Islet precursor cell (in vitro differentiated cells): Measurements from ENCODE around the gene ARHGAP11A.
A peak's percentile ranks its signal among the peaks of the same experiment; 100 is the strongest.

Source experiments
- DNase-seq: peaks from one replicate; pipeline ENCODE4 v3.0.0-alpha.2; 2018

The ARHGAP11A gene

DNA sequence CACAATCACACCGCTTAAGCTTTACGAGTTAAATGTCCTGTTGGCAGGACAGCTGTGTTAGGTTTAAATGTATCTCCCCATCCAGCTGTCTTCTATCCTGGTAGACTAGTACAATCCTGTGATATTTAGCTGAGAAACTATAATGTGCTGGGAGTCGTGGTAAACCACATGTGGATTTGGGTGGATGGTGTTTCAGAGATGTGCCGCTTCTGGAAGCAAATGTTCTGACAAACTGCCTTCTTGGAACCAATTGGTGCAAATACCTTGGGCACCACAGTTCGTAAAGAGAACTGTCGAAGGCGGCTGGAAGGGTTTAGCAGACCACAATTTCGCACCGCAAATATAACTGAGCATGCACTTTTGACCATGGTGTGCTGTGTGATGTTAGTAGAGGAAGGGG, 41.2 kb downstream of the ARHGAP11A start:
- DNase-seq = no peak

- no peak for DNase-seq
Measured at GRCh38 chr15:32657198-32657883, 42.0 kb downstream of the ARHGAP11A start.

- DNase-seq = no peak
Measured at GRCh38 chr15:32657941-32658340, 42.6 kb downstream of the ARHGAP11A start.

GRCh38 chr15:32659340-32660155, 44.2 kb downstream of the ARHGAP11A start:
- DNase-seq = peak; percentile 74

DNA sequence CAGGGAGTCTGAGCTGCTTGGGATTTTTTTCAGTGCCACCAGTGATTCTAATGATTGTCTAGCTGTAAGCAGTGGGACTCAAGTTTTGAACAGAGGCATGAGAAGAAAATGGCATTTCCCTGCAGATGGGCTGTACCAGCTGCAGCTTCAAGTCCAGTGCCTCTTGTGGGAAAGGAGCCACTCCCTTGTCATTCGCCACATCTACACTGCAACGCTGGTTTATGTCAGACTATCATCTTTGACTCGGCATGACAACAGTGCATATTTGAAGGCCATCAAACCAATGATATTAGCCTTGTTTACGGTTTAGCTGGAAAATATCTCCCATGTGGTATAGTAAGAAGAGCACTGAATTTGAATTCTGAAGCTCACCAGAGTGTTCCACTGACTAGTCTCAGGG, 48.4 kb downstream of the ARHGAP11A start:
- no peak for DNase-seq

DNA sequence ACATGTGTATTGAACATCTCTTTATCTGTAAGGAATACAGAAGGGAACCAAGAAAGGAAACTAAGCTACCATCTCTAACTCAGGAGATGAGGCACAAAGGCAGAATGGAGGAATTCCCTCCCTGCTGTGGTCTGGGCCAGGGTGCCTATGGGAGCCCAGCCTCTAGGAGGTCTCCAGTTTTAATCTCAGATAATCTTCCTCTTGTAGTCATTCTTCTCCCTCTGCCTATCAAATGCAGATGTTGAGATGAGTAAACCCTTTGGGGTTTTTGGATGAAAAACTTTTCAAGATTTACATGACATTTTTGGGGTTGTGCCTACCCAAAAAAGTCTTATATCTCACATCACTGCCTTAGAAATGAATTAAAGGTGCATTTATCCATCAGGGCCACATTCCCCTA, 49.5 kb downstream of the ARHGAP11A start:
- DNase-seq = no peak

DNA sequence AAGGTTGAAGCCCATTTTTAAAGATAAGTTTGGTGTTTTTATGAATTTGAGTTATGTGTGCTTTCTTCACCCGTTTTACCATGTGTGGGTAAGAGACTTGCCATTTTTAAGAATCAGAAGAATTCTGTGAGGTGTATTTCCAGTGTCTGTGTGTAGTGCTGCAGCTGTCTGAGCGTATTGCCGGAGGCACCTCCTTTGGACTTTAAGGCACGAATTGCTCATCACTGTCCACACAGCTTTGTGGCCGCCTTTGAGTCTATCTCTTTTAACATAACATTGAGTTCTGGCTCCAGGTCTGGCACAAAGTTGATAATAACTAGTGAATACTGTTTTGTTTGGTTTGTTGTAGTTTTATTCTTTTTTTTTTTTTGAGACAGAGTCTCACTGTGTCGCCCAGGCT, 52.0 kb downstream of the ARHGAP11A start:
- no peak for DNase-seq

DNA sequence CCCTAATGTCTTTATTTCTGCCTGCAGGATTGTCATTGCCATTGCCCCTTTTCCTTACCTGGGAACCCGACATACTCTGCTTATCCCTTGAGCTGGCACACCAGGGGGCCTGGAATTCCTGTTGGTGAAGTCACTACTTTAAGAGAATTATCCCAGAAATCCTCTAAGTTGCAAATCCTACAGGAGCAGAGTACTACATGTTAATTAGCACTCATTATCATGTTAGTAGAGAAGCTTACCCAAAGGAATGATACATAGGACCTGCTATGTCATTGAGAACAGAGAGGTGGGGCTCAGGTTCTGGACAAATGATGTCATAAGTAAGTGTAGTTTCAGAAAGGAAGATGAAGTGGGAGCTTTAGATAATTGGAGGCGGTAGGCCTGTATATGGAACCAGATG, 53.6 kb downstream of the ARHGAP11A start:
- peak; percentile 57 for DNase-seq

DNA sequence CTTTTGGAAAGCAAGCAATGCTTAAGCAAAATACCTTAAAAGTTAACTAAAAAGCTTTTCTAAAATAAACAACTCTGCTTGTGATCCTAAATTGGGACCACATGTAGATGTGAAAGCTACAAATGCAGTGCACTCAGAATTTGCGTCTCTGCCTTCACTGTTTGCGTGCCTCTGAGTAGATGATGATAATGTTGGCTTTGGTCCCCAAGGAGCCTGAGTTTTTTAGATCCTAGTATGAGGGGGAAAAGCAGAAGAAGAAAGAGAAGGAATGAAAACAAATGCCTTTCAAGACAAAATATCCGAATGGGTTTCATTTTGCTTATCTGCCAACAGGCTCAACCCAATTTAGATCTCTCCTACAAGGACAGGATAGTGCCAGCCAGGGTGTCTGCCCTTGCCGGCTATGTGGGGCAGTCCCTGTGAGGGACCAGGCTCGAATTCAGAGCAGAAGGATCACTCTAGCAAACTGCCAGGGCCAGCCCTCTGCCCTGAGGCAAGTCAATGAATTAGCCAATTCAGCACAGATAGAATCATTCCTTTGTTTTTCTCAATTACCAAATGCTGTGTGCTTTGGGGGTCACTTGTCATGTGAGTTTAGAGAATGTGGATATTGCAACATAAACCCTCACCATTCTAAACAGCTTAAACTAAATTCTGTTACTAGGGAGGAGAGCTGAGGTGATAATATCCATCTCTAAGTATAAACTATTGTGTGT, 54.8 kb downstream of the ARHGAP11A start:
- DNase-seq = peak; percentile 88

DNA sequence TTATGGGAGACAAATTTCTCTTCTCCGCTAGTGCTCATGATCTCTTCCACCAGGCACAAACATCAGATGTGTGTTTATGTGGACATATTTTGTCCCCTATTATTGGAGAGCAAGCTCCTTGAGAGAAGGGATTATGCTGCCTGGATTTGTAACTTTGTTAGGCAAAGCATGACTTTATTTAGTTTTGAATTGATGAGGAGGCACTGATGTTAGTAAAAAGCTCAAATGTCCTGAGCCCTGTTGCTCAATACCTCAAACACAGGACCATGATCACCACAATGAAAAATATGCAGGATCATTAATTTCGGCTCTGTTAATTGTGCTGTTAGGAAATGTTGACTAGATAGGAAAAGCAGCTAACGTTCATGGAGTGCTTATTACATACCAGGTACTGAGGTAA, 55.3 kb downstream of the ARHGAP11A start:
- DNase-seq = peak; percentile 21

DNA sequence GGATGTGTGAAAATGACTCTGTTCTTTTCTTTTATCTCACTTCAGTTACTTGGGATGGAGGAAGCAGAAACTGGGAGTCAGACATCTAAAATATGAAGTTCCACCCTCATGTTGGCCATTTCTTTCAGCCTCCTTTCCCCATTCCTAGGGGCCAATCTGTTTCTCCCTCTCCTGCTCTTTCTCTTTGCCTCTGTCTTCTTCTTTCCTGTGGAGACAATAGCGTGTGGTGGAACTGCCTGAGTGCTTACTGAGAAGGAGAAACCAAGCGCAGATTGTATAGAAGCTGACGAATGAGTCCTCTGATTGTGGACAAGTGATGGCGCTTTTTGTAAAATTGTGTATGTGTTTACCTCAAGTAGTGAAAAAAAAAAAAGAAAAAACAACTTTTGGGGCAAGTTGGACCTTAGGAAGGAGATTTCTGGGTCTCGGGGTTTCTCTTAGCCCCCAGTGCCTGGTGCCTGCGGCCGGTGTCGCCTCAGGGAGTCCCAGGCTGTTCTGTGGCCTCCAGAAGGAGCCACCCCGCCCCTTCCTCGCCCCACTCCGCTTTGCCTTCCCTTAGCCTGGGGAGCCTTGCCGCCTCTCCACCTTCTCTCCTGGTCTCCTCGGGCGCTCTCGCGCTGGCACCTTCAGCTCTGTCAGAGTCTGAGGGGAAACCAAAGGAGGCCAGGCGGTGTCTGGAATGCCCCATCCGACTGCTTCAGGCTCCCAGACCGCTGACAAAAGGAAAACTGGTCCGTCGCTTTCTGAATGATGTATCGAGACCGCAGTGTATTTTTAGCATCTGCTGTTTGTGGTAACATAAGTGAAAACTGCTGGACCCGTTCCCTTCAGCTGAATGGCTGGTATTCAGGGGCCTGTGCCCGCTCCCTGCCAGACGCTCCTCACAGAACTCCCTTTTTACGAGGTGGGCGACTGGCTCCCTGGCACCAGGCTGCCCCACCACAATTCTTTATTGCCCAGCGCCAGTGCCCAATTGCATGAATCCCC, 56.3 kb downstream of the ARHGAP11A start:
- DNase-seq = peak; percentile 51

- DNase-seq = peak; percentile 32
Measured at GRCh38 chr15:32674681-32675080, 59.4 kb downstream of the ARHGAP11A start.

DNA sequence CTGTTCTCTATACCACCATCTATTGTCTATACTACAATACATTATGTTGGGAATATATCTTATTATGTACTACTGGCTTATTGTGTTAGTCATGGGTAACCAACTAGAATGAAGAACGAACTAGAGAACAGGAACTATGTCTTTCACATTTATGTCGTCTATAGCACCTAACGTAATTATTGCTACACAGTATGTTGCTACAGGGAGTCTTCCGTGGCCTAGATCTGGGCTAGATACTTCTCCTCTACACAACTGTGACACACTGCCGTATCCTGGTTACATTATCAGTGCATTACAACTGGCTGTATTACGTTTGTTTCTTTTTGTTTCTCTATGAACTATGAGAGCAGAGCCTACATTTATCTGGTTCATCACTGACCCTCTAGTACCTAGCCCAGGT, 60.2 kb downstream of the ARHGAP11A start:
- DNase-seq = no peak

DNA sequence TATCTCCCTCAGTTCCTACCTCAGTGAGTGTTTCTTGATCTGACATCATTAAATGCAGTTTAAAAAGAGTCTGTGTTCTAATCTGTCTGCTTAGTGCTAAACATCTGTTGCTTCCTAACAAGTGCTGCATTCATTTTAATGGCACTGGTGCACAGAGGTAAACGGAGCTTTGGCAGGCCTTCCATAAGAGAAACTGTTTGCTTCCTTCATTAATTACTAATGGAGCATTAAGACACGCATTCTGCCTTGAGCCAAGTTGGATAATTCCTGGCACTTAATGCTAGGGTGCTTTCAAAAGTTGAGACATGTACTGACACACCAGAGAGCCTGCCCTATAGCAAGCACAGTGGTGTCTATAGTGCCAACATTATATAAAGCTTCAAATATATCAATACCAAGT, 60.9 kb downstream of the ARHGAP11A start:
- peak; percentile 12 for DNase-seq

DNA sequence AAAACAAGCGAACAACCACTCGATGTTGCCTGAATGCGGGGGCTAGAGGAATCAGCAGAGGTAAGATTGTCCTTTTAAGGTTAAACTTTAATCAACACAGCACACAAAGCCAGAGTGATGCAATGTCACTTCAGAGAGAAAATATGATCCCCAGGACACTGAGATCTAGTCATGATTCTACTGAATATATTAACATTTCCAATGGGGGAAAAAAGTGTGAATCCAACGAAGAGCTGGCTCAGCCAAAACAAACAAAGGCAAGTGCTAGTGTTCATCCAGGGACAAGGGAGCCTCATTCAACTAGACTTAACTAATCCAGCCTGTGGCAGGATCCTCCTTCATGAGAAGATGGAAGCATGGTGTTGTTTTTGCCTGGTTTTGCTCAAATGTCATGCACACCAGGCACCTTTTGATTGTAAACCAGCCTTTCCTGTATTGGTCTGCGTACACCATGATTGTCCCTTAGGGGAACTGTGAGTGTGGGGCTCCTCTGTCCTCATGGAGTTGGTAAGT, 62.0 kb downstream of the ARHGAP11A start:
- peak; percentile 52 for DNase-seq

- DNase-seq = peak; percentile 49
Measured at GRCh38 chr15:32679298-32679690, 64.0 kb downstream of the ARHGAP11A start.

DNA sequence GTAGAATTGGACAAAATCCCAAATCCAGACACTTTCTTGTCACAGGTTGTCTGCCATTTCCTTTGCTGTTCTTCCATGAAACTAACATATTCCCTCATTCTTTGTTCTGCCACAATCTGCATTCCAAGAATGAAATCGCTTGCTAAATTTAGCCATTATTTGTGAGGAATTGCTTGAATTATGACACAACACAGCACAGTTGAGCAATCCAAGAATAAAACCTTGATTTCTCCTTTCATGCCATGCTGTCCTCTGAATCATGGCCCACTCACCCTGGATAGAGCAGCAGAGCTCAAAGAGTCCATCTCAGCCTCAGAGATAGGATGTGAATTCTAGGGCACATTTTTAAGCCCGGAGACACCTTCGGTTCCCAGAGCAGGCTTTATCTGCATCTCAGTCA, 67.3 kb downstream of the ARHGAP11A start:
- no peak for DNase-seq

DNA sequence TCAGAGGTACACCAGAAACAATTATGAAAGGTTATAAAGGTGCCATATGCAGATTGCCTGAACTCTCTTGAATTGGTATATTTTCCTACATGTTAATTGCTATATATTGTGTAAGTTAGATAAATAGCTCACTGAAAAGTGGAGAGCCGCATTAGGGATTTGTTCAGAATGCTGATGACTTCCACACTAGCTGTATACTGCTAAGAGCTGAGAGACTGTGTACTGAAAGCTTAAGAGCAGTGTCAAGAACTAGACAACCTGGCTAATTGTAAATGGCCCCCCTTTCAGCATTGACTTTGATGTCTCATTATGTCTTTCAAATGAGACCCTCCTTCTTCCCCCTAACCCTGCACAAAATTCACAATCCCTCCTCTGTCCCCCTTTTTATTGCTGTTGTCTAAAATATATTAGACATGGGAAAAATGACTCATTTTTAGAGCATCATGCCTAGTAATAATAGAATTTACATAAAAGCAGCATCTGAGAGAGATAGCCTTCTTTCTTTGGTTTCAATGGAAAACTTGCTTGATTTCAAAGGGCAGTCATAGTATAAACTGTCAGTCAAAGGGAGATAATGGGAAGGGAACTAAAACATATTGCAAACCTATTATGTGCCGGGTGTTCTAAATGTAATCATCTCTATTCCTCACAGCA, 67.8 kb downstream of the ARHGAP11A start:
- no peak for DNase-seq

DNA sequence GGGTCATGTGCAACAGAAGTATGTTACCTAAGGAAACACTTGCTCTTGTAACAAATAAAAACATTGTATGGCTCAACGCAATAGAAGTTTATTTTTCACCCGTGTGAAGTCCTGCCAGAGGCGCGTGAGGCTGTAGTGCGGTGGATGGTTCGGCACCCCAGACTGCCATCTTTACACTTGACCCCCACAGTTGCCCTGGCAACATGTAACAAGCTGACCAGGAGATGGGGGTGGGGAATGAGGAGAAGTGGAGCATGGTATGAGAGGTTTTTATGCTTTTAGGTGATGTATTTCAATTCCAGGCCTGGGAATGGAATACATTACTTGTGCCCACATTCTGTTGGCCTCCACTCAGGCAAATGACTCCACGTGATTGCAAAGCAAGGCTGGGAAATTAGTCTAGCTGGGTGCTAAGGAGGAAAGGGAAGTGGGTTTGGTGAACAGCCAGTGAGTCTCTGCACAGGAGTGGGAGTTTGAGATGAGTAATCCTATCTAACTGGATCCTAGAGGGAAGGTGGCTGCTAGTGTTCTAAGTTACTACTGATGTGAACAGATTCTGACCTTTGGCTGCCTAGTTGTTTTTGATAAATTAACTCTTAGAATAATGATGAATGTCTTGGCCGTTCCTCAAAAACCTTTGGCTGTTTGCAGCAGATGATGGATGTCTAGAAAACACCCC, 68.7 kb downstream of the ARHGAP11A start:
- no peak for DNase-seq

- DNase-seq = no peak
Measured at GRCh38 chr15:32685576-32685975, 70.3 kb downstream of the ARHGAP11A start.

GRCh38 chr15:32687556-32687955, 72.3 kb downstream of the ARHGAP11A start:
- DNase-seq = no peak
